NCI-H1417 (cell line): ENCODE data around the gene C1GALT1.

Experiments
- DNase-seq, 3 experiments: peaks; one replicate each; lab custom pipeline; 2025; lab: John Stamatoyannopoulos, UW

Gene C1GALT1

GRCh38 chr7:7201578-7202374 is 19.4 kb downstream of the C1GALT1 start:
- peak in 2 of 3 experiments; percentile 33 to 61 for DNase-seq

GRCh38 chr7:7202375-7202720 is 20.0 kb downstream of the C1GALT1 start:
- no peak for DNase-seq

GRCh38 chr7:7203813-7204575 is 21.6 kb downstream of the C1GALT1 start:
- no peak for DNase-seq

- no peak for DNase-seq
These were observed 25.5 kb downstream of the C1GALT1 start for GRCh38 chr7:7207876-7208275.

GRCh38 chr7:7208520-7208919 is 26.2 kb downstream of the C1GALT1 start:
- DNase-seq = no peak

- no peak for DNase-seq
These were observed 27.2 kb downstream of the C1GALT1 start for GRCh38 chr7:7209412-7210050.

GRCh38 chr7:7210475-7211237 is 28.3 kb downstream of the C1GALT1 start:
- DNase-seq = no peak

GRCh38 chr7:7212612-7213011 is 30.3 kb downstream of the C1GALT1 start:
- DNase-seq = no peak

GRCh38 chr7:7214398-7215347 is 32.3 kb downstream of the C1GALT1 start:
- no peak for DNase-seq

GRCh38 chr7:7216279-7216678 is 33.9 kb downstream of the C1GALT1 start:
- no peak for DNase-seq

GRCh38 chr7:7219216-7219615 is 36.9 kb downstream of the C1GALT1 start:
- no peak for DNase-seq

GRCh38 chr7:7220821-7221220 is 38.5 kb downstream of the C1GALT1 start:
- no peak for DNase-seq

- no peak for DNase-seq
These were observed 39.3 kb downstream of the C1GALT1 start for GRCh38 chr7:7221599-7222038.

- DNase-seq = no peak
These were observed 40.9 kb downstream of the C1GALT1 start for GRCh38 chr7:7223250-7223649.

GRCh38 chr7:7226407-7226806 is 44.1 kb downstream of the C1GALT1 start:
- DNase-seq = no peak

- no peak for DNase-seq
These were observed 46.1 kb downstream of the C1GALT1 start for GRCh38 chr7:7228472-7228871.

GRCh38 chr7:7228967-7229366 is 46.6 kb downstream of the C1GALT1 start:
- no peak for DNase-seq

- DNase-seq = no peak
These were observed 48.7 kb downstream of the C1GALT1 start for GRCh38 chr7:7231000-7231399.

GRCh38 chr7:7231865-7232264 is 49.5 kb downstream of the C1GALT1 start:
- DNase-seq = no peak

GRCh38 chr7:7235347-7235746 is 53.0 kb downstream of the C1GALT1 start:
- no peak for DNase-seq

GRCh38 chr7:7236041-7236440 is 53.7 kb downstream of the C1GALT1 start:
- DNase-seq = peak in 1 of 3 experiments; percentile 37
